Activated CD4-positive, CD25-positive, alpha-beta regulatory T cell (primary cell): Measurements from ENCODE around the gene KDM1B.
"Not testable (repeated sequence)": the region's sequence is repeated elsewhere in the genome, so short reads cannot be mapped to it uniquely, and the experiment has no call there.

ENCODE experiments used
- DNase-seq, 4 experiments: peaks; one replicate each; lab custom pipeline; 2025; lab: John Stamatoyannopoulos, UW

KDM1B gene

DNA sequence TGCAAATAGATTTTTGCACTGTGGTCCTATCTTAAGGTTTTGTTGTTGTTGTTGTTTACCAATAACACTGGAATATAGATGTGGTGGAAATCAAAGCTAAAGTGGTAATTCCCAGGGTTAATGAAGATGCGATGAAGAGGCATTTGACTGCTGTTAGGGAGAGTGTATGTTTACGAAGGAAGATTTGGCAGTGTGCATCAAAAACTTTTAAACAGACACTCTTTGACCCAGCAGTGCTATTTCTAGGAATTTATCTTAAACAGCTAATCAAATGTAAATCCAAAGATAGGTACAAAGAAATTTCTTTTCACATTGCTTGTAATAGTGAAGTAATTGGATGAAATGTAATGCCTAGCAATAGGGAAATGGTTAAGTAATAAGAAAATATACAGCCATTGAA is 34.0 kb downstream of the KDM1B start:
- no peak for DNase-seq

GRCh38 chr6:18192026-18192425 is 36.8 kb downstream of the KDM1B start:
- DNase-seq, result no peak

DNA sequence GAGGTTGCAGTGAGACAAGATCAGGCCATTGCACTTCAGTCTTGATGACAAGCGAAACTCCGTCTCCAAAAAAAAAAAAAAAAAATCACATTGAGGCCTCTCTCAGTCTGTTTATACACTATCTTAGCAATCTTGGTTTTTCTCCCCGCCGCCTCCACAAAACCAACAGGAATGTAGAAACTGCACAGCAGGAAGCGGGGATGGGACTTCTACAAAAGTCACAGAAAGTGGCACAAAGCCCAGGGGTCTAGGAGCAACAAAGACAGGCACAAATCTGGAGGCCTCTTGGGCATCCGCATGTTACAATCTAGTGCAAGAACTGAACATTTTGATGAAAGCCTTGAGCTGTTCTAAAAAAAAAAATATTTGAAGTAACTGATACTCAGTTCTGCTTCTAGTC is 48.6 kb downstream of the KDM1B start:
- no peak for DNase-seq

GRCh38 chr6:18204691-18205090 is 49.5 kb downstream of the KDM1B start:
- DNase-seq, result no peak

DNA sequence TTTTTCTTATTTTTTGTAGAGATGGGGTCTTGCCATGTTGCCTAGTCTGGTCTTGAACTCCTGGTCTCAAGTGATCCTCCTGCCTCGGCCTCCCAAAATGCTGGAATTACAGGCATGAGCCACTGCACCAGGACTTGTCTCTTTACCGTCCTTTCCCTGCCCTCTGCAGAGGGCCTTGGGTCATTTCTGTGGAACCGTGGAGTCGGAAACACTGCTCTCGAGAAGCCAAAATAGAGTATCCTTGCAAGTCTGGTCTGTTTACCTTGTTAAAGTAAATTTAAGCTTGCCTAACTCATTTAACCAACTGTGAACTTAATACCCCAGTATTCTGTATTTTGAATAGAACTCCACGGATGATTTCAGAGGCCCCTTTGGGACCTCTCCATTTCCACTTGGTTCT is 51.4 kb downstream of the KDM1B start:
- no peak for DNase-seq

DNA sequence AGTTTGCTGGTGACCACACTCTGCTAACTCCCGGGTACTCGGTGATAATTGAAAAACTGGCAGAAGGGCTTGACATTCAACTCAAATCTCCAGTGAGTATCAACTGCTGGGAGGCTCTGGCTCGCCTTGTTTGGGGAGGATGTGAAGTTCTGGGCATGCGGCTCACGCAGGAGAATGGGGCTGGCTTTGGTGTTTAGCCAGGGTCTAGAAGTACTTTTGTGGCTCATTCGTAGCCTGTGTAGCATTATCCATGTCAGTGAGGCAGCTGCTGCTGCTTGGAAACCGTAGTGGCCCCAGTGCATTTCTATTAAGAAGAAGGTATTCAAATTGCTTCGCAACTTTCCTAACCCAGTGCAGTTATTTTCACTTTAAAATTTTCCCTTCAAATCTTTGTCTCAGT is 52.2 kb downstream of the KDM1B start:
- DNase-seq, result no peak

DNA sequence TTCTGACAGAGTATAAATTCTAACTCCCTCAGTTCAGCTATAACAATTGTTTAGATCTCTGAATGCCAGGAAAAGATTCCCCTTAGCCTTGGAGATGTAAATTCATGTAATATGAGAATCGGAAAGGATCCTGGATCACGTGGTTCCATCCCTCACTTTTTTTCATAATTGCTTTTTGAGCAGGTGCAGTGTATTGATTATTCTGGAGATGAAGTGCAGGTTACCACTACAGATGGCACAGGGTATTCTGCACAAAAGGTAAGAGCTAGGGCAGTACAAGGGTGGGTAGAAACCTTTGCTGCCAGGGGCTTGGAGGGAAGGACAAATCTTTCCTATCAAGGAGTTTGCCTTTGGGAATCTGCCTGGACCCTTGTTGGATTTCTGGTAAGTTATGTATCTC is 52.7 kb downstream of the KDM1B start:
- DNase-seq, result no peak

GRCh38 chr6:18208778-18209177 is 53.6 kb downstream of the KDM1B start:
- DNase-seq, result not testable (repeated sequence)

DNA sequence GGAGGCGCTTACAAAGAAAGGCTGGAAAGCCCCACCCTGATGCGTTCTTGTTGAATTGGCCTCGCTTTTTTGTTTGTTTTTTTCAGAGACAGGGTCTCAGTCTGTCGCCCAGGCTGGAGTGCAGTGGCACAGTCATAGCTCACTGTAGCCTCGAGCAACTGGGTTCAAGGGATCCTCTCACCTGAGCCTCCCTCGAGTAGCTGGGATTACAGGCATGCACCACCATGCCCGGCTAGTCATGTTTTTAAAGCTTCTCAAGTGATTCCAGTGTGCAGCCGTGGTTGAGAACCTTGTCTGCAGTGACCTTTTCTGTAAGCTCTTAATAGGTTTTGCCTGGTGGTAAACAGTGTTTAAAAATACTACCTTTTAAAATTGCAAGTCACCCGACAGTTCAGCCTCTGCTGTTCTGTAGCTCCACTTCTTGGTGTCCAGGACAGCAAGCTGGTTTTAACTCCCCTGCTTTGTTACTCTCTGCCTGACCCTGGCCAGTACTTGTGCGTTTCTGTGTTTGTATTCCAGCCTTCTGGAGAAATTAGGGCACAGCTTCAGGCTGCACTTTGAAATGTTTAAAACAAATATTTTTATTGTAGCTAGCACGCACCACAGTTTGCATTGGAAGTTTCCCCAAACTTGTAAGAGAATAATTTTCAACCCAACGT is 54.4 kb downstream of the KDM1B start:
- no peak for DNase-seq

DNA sequence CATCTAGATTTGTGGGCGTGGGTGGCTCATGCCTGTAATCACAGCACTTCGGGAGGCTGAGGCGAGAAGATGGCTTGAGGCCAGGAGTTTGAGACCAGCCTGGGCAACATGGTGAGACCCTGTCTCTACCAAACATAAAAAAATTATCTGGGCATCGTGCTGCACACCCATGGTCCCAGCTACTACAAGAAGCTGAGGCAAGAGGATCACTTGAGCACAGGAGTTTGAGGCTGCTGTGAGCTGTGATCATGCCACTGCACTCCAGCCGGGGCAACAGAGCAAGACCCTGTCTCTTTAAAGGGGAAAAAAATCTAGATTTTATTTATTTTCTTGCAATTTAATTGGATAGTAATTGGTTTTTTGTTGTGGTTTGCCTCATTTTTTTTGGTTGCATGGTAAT is 55.5 kb downstream of the KDM1B start:
- no peak for DNase-seq

GRCh38 chr6:18211338-18211737 is 56.1 kb downstream of the KDM1B start:
- no peak for DNase-seq

DNA sequence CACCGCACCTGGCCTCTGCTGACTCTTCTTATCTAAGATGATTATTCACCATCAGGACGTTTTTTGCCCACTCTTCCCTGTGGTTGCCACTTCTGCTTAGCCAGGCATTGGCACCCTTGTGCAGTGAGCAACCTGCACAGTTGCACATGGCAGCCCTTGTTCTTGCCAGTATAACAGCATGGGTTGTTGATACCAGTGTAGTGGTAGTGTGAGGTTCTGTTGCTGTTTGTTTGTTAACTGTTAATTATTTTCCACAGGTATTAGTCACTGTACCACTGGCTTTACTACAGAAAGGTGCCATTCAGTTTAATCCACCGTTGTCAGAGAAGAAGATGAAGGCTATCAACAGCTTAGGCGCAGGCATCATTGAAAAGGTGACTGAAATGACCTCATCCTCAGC is 57.0 kb downstream of the KDM1B start:
- no peak for DNase-seq

GRCh38 chr6:18213439-18213838 is 58.2 kb downstream of the KDM1B start:
- no peak for DNase-seq

- no peak for DNase-seq
Observed at GRCh38 chr6:18214003-18214402, 58.8 kb downstream of the KDM1B start.

- DNase-seq, result no peak
Observed at GRCh38 chr6:18215436-18215835, 60.2 kb downstream of the KDM1B start.

- no peak for DNase-seq
Observed at GRCh38 chr6:18216411-18216810, 61.2 kb downstream of the KDM1B start.

DNA sequence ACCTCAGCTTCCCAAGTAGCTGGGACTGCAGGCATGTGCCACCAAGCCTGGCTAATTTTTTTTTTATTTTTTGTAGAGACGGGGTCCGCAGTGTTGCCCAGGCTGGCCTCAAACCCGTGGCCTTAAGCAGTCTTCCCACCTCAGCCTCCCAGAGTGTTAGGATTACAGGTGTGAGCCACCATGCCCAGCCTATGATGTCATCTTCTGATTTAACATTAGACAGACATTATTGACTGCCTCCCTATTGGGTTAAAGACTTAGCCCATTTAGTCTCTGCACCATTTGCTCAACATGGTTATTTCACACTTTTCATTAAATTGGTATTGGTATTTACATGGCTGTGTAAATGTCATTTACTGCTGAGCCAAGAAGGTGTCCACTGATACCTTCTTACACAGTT is 63.0 kb downstream of the KDM1B start:
- DNase-seq, result no peak

- no peak for DNase-seq
Observed at GRCh38 chr6:18219591-18219990, 64.4 kb downstream of the KDM1B start.

GRCh38 chr6:18221288-18221615 is 66.0 kb downstream of the KDM1B start:
- DNase-seq, result no peak

GRCh38 chr6:18226451-18227105 is 71.4 kb downstream of the KDM1B start:
- not testable (repeated sequence) for DNase-seq

DNA sequence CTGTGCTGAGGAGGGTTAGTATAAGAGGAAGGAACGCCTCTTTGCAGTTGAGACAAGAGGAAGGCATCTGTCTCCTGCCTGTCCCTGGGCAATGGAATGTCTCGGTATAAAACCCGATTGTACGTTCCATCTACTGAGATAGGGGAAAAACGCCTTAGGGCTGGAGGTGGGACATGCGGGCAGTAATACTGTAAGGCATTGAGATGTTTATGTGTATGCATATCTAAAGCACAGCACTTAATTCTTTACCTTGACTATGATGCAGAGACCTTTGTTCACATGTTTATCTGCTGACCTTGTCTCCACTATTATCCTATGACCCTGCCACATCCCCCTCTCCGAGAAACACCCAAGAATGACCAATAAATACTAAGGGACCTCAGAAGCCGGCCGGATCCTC is 71.9 kb downstream of the KDM1B start:
- not testable (repeated sequence) for DNase-seq

- not testable (repeated sequence) for DNase-seq
Observed at GRCh38 chr6:18228590-18228989, 73.4 kb downstream of the KDM1B start.

DNA sequence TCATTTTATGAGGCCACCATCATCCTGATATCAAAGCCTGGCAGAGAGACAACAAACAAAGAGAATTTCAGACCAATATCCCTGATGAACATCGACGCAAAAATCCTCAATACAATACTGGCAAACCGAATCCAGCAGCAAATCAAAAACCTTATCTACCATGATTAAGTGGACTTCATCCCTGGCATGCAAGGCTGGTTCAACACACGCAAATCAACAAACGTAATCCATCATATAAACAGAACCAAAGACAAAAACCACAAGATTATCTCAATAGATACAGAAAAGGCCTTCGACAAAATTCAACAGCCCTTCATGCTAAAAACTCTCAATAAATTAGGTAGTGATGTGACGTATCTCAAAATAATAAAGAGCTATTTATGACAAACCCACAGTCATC is 76.6 kb downstream of the KDM1B start:
- not testable (repeated sequence) for DNase-seq

DNA sequence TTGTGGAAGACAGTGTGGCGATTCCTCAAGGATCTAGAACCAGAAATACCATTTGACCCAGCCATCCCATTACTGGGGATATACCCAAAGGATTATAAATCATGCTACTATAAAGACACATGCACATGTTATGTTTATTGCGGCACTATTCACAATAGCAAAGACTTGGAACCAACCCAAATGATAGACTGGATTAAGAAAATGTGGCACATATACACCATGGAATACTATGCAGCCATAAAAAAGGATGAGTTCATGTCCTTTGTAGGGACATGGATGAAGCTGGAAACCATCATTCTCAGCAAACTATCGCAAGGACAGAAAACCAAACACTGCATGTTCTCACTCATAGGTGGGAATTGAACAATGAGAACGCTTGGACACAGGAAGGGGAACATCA is 78.5 kb downstream of the KDM1B start:
- not testable (repeated sequence) for DNase-seq
